ENCODE results near the gene SFXN5. TPM values are rescaled to one million over a fixed set of nuclear protein-coding genes. Genes with fewer than 3 reads are reported as not detected.

SFXN5 gene
- total RNA-seq, 6 experiments from 2014 or later: 10.2 to 17.0 (median 14.7) TPM

GRCh38 chr2:73112913-73113854, 41.7 kb upstream of the SFXN5 start, which contains the start of gene RAB11FIP5:
Gene RAB11FIP5 (minus strand): TSS chr2:73112948. CDS start chr2:73112777, 171 bp downstream.
- Mint-ChIP-seq H3K4me1 (ENCODE audit: low read depth) (peaks cover 63% of the 10 kb centered on the region), H3K27ac (peak within 1 kb of the TSS; percentile 99), H3K36me3 (ENCODE audit: low read depth) (peaks cover 15% of the 10 kb centered on the region), H3K27me3 (ENCODE audit: insufficient read depth) (no peaks in the 10 kb centered on the region; the same call in 1 of the 2 replicates), H3K4me3 (peak within 1 kb of the TSS; percentile 100), H3K9me3 (no peaks in the 10 kb centered on the region)
- peak; percentile 87 for DNase-seq
- peak; percentile 22; the same call in 1 of the 2 replicates for TF ChIP-seq CTCF (IDR thresholded peaks at IDR 0.05)

- no peak; the same call in 1 of the 2 replicates for TF ChIP-seq CTCF (IDR thresholded peaks at IDR 0.05)
These were observed 40.8 kb upstream of the SFXN5 start for GRCh38 chr2:73112026-73112912.

GRCh38 chr2:73111073-73112025, 39.8 kb upstream of the SFXN5 start:
- peak; percentile 42 for DNase-seq
- Mint-ChIP-seq H3K27ac (peak overlapping the region; percentile 99), H3K27me3 (ENCODE audit: insufficient read depth) (no peaks in the 10 kb centered on the region; the same call in 1 of the 2 replicates), H3K36me3 (ENCODE audit: low read depth) (peaks cover 15% of the 10 kb centered on the region), H3K9me3 (no peaks in the 10 kb centered on the region), H3K4me3 (peak overlapping the region; percentile 100), H3K4me1 (ENCODE audit: low read depth) (peaks cover 66% of the 10 kb centered on the region)
- TF ChIP-seq CTCF (IDR thresholded peaks at IDR 0.05): no peak

More at GRCh38 chr2:73112026-73112912, 40.8 kb upstream of the SFXN5 start:
- Mint-ChIP-seq H3K4me3 (peak overlapping the region; percentile 100), H3K27ac (peak overlapping the region; percentile 99), H3K9me3 (no peaks in the 10 kb centered on the region), H3K4me1 (ENCODE audit: low read depth) (peaks cover 66% of the 10 kb centered on the region), H3K27me3 (ENCODE audit: insufficient read depth) (no peaks in the 10 kb centered on the region; the same call in 1 of the 2 replicates), H3K36me3 (ENCODE audit: low read depth) (peaks cover 15% of the 10 kb centered on the region)
- peak; percentile 13 for DNase-seq

GRCh38 chr2:73110168-73111072, 38.9 kb upstream of the SFXN5 start:
- no peak for TF ChIP-seq CTCF (IDR thresholded peaks at IDR 0.05)
- peak overlapping the region; percentile 99 for H3K27ac Mint-ChIP-seq
- peaks cover 22% of the 10 kb centered on the region for H3K36me3 Mint-ChIP-seq (ENCODE audit: low read depth)
- H3K9me3 Mint-ChIP-seq: no peaks in the 10 kb centered on the region
- DNase-seq: no peak
- no peaks in the 10 kb centered on the region; the same call in 1 of the 2 replicates for H3K27me3 Mint-ChIP-seq (ENCODE audit: insufficient read depth)
- H3K4me3 Mint-ChIP-seq: peak overlapping the region; percentile 100
- H3K4me1 Mint-ChIP-seq (ENCODE audit: low read depth): peaks cover 71% of the 10 kb centered on the region
